Cerebellar nuclear complex (tissue), 1 donor: ENCODE measurements around the gene KLF5.

Experiments used
- DNase-seq, 2 experiments: peaks; one replicate each; lab custom pipeline; 2025; lab: John Stamatoyannopoulos, UW

Gene KLF5

DNA sequence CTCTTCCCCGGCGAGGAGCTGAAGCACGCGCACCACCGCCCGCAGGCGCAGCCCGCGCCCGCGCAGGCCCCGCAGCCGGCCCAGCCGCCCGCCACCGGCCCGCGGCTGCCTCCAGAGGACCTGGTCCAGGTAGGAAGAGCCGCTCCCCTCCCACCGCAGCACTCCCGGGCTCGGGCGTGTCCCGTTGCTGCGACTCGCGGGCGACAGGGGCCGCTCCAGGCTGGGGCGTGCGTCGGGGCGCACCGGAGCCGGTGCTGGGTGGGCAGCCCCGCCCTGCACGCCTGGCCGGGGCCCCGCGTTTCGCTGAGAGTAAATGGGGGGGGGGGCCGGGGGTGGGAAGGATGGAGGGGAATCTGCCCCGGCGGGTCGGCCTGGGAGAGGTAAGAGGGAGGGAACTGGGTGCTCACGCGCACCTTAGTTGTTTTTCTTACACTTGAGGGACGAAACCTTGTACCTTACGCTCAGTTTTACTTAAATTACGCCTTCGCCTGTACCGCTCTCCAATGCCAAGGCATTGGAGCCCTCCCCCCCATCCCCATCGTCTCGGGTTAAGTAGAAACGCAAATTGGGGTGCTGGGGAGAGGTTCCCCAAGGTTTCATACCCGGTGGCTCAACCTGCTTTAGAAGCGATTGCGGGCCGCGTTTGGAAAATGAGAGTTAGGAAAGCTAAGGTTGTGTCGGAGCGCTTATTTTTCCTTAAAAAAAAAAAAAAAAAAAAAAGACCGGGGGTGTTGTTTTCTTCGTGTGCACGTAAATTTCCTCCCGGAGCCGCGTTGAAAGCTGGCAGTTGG lies 850 bp downstream of the KLF5 start:
- no peak for DNase-seq

- DNase-seq, result no peak
Measured at GRCh38 chr13:73060251-73061160, 1.7 kb downstream of the KLF5 start.

DNA sequence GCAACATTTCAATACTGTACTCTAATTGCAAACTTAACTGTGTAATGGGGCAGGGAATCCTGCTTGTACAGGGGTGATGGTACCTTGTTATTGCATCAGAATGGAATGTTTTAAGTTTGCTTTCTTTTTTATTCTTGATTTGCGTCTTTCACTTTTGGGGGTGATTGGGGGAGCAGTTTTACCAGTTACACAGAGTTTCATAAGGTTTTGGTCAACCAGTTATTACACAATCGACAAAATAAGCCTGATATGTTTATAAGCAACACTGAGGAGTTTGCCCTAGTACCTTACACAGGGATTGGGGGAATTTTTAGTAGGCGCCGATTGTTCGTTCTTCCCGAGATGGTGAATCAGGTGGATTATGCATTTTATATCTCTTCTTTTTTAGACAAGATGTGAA lies 2.7 kb downstream of the KLF5 start:
- no peak for DNase-seq

GRCh38 chr13:73061876-73062275 lies 3.1 kb downstream of the KLF5 start:
- no peak for DNase-seq

- no peak for DNase-seq
Measured at GRCh38 chr13:73062468-73062867, 3.7 kb downstream of the KLF5 start.

GRCh38 chr13:73063166-73063565 lies 4.4 kb downstream of the KLF5 start:
- DNase-seq, result no peak

DNA sequence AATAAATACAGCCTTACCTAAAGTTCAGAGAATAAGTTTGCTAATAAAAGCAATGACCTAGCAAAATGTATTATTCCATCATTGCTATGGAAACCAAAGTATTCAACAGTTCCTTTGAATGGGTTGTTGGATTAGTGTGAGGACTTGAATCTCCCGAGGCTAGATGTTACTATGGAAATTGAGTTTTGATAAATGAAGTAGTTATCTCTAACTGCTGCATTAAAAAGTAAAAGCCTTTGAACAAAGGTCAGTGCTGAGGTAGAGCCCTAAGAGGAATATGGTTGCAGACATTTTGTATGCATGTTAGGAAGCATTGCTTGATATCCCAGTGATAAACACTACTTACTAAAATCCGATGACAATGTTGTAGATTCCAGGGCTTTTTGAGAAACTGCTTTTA lies 6.2 kb downstream of the KLF5 start:
- DNase-seq, result no peak

GRCh38 chr13:73065665-73066340 lies 7.0 kb downstream of the KLF5 start:
- no peak for DNase-seq

- DNase-seq, result no peak
Measured at GRCh38 chr13:73069206-73069805, 10.5 kb downstream of the KLF5 start.

GRCh38 chr13:73070451-73071098 lies 11.8 kb downstream of the KLF5 start:
- no peak for DNase-seq

DNA sequence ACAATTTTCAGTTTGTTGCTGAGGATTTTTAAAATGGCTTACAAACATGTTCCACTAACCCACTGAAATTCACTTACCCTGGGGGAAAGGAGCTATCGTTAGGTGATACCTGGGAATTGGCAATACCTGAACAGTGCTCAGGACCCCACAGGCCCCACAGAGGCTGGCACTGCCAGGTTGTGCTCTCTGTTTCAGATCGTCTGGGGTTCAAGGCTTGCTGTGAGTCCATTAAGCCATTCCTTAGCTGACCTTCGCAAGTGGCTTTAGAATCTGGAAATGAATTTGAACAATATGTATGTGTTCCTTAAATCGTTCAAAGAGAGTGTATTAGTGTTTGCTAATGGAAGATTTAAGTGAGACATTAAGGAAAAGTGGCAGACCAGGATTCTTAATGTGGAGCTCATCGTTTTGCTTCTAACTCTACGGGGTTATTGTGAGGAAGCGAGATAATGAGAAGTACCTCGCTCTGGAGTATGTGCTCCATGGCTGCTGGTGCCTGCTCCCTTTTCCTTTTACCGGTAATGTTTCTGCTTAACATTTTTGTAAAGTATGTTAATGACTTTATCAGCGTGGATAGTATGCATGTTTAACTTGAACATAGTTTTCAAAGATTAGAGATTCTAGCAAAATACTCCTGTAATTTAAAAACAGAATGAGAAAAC lies 13.6 kb downstream of the KLF5 start:
- DNase-seq, result no peak

- DNase-seq, result no peak
Measured at GRCh38 chr13:73073050-73073449, 14.2 kb downstream of the KLF5 start.

DNA sequence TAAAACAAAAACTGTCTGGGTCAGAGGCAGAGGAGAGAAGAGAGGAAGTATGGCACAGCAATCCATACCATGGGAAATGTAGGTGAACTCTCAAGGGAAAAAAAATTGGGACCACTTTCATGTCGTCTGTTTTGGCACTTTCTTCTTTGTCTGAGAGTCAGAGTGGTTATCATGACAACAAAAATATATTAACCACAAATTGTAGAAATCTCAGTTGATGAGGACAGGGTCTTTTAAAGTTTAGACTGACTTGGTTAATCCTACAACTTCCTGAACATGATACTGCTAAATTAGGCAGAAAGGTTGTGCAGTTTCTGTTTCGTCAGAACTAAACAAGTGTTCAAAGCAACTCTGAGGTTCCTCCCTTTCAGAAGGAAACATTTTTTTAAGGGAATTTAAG lies 15.2 kb downstream of the KLF5 start:
- no peak for DNase-seq

GRCh38 chr13:73074926-73075325 lies 16.1 kb downstream of the KLF5 start:
- DNase-seq, result no peak

GRCh38 chr13:73075546-73075945 lies 16.7 kb downstream of the KLF5 start:
- no peak for DNase-seq

GRCh38 chr13:73075954-73076353 lies 17.1 kb downstream of the KLF5 start:
- no peak for DNase-seq

GRCh38 chr13:73077865-73078264 lies 19.1 kb downstream of the KLF5 start:
- DNase-seq, result no peak

DNA sequence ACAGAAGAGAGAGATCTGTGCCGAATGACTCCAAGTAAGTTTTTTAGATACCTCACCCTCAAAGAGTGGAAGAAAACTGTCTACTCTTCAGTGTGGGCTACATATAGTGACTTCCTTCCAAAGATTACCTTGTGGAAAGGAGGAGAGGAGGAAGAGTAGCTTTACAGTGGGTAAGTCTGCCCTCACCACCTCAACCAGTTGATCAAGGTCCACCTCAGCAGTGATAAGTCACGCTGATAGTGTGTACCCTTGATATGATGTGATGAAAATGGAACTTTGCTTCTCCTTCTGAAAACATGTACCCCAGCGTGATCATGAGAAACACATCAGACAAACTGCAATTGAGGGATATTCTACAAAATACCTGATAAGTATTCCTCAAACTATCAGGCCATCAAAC lies 20.6 kb downstream of the KLF5 start:
- DNase-seq, result no peak

DNA sequence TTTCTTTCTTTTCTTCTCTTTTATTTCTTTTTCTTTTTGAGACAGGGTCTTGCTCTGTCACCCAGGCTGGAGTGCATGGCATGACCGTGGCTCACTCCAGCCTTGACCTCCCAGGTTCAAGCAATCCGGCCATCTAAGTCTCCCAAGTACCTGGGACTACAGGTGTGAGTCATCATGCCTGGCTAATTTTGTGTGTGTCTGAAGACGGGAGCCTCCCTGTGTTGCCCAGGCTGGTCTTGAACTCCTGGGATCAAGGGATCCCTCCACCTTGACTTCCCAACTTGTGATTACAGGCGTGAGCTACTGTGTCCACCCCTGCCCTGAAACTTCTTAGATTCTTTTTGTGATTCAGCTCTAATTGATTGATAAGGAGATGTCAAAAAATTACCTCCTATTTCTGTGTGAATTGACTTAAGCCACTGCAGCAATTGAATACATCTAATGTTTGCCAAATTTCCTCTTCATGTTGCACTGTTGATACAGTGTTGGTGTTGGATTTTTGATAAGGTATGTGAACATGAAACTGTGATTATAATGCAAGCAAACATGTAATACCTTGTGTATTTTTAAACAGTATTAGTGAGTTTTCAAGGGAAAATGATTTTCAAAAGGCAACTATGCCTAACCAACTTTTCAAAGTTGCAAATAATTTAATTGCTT lies 22.6 kb downstream of the KLF5 start:
- no peak for DNase-seq

DNA sequence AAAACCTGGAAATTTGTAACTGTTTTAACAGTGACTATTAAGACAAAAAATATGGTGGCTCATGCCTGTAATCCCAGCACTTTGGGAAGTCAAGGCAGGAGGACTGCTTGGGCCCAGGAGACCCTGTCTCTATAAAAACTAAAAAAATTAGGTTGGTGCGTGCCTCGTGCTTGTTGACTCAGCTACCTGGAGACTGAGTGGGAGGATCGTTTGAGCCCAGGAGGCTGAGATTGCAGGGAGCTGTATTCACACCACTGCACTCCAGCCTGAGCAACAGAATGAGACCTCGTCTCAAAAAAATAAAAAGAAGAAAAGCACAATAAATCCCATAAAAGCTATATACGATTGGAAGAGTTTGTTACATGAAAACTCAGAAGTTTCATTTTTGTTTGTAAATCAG lies 23.7 kb downstream of the KLF5 start:
- no peak for DNase-seq

- no peak for DNase-seq
Measured at GRCh38 chr13:73082895-73083294, 24.1 kb downstream of the KLF5 start.
